Natural killer cell (primary cell): ENCODE measurements around the gene CARD19. TPM values are rescaled to one million over a fixed set of nuclear protein-coding genes. Genes with fewer than 3 reads are reported as not detected.

Experiments used
- ATAC-seq, 3 donors: fragments of 150-1000 bp in 2 of 3; fragments of 200-7000 bp in 1 of 3; cut with Tn5 transposase; 1 replicate in 1 of 3; 2 replicates in 2 of 3; pipeline ENCODE4 v1.10.0; 2021; ENCODE audit warnings: mild to moderate bottlenecking in 2 of 3, moderate library complexity in 2 of 3
- DNase-seq, 2 donors: peaks; one replicate each; pipeline versions ENCODE4 v3.0.0 to v3.0.0-alpha.2; 2013 to 2021; ENCODE audit warnings: mixed read lengths in 1 of 2
- H3K27ac ChIP-seq: one replicate; pipeline ENCODE4 v1.5.1; 2013; ENCODE audit warnings: mild to moderate bottlenecking, low read length
- H3K27me3 ChIP-seq: one replicate; pipeline ENCODE4 v1.6.1; 2013; ENCODE audit warnings: low read length; ENCODE audit not compliant: control insufficient read depth, insufficient read depth
- H3K36me3 ChIP-seq: one replicate; pipeline ENCODE4 v1.6.1; 2013; ENCODE audit warnings: low read length; ENCODE audit not compliant: control insufficient read depth, insufficient read depth
- H3K4me1 ChIP-seq: one replicate; pipeline ENCODE4 v1.6.1; 2013; ENCODE audit warnings: low read length; ENCODE audit not compliant: control insufficient read depth, insufficient read depth
- H3K4me3 ChIP-seq: one replicate; pipeline ENCODE4 v1.5.1; 2013; ENCODE audit warnings: low read length
- H3K9me3 ChIP-seq: one replicate; pipeline ENCODE4 v1.6.1; 2013; ENCODE audit warnings: low read length; ENCODE audit not compliant: control insufficient read depth, insufficient read depth
- H3K27ac Mint-ChIP-seq, 2 donors: one replicate each; pipeline ENCODE4 v1.8.0; 2022; ENCODE audit warnings: mild to moderate bottlenecking in 2 of 2, mixed read lengths in 2 of 2, moderate library complexity in 1 of 2
- H3K27me3 Mint-ChIP-seq, 2 donors: one replicate each; pipeline ENCODE4 v1.8.0; 2022; ENCODE audit warnings: low read depth in 2 of 2, mixed read lengths in 2 of 2
- H3K36me3 Mint-ChIP-seq: one replicate; pipeline ENCODE4 v1.8.0; 2022; ENCODE audit warnings: mixed read lengths
- H3K4me1 Mint-ChIP-seq, 2 donors: one replicate each; pipeline ENCODE4 v1.8.0; 2022; ENCODE audit warnings: mixed read lengths in 2 of 2
- H3K4me3 Mint-ChIP-seq: one replicate; pipeline ENCODE4 v1.8.0; 2022; ENCODE audit warnings: mild to moderate bottlenecking, moderate library complexity, mixed read lengths
- H3K9me3 Mint-ChIP-seq, 2 donors: one replicate each; pipeline ENCODE4 v1.8.0; 2022; ENCODE audit warnings: mixed read lengths in 2 of 2
- WGBS: methylation state at CpG from one replicate; pipeline ENCODE4 v1.1.7; 2013; ENCODE audit warnings: missing lambda C conversion rate; ENCODE audit not compliant: insufficient coverage; 5-methylcytosine and 5-hydroxymethylcytosine counted together
- intact Hi-C: fragments of 100-400 bp; cut with micrococcal nuclease; formaldehyde crosslinking; loops from one replicate; pipeline ENCODE4 v1.14.2; 2022
- total RNA-seq, 4 donors: library from RNA; stranded (reverse); fragments of 120-200 nt in 1 of 4; gene quantifications; one replicate each; pipeline versions ENCODE4 v1.2.3 to v1.2.4, GENCODE V29; 2013 to 2022
- TF ChIP-seq, protein P1 (sequence below): fragments of 200-600 bp; IDR thresholded peaks from one replicate; pipeline ENCODE4 v1.8.0; 2022; ENCODE audit warnings: antibody characterized with exemption

The CARD19 gene
- total RNA-seq, 3 donors from 2014 or later (not counting 1 experiment from before 2014, with no cell fraction given) = 30.7 to 49.1 (median 42.6) TPM

GRCh38 chr9:93053781-93054331 lies 42.2 kb upstream of the CARD19 start:
- ATAC-seq (no peak), DNase-seq (no peak)
- H3K4me3 Mint-ChIP-seq = no peak overlapping the region
- no peaks in the 10 kb centered on the region for H3K9me3 Mint-ChIP-seq
- no peak overlapping the region for H3K27ac Mint-ChIP-seq
- 93% methylated on average over 5 of the region's 5 CpGs for WGBS
- no peaks in the 10 kb centered on the region for H3K27me3 ChIP-seq
- intact Hi-C loops = no loop called here
- peaks cover 8 to 10% of the 10 kb centered on the region in 2 donors for H3K27me3 Mint-ChIP-seq
- H3K9me3 ChIP-seq = no peaks in the 10 kb centered on the region
- H3K36me3 Mint-ChIP-seq = no peaks in the 10 kb centered on the region
- TF ChIP-seq, protein P1, sequence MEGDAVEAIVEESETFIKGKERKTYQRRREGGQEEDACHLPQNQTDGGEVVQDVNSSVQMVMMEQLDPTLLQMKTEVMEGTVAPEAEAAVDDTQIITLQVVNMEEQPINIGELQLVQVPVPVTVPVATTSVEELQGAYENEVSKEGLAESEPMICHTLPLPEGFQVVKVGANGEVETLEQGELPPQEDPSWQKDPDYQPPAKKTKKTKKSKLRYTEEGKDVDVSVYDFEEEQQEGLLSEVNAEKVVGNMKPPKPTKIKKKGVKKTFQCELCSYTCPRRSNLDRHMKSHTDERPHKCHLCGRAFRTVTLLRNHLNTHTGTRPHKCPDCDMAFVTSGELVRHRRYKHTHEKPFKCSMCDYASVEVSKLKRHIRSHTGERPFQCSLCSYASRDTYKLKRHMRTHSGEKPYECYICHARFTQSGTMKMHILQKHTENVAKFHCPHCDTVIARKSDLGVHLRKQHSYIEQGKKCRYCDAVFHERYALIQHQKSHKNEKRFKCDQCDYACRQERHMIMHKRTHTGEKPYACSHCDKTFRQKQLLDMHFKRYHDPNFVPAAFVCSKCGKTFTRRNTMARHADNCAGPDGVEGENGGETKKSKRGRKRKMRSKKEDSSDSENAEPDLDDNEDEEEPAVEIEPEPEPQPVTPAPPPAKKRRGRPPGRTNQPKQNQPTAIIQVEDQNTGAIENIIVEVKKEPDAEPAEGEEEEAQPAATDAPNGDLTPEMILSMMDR = no peak
- H3K36me3 ChIP-seq = no peaks in the 10 kb centered on the region
- no peak overlapping the region for H3K4me3 ChIP-seq
- peaks cover 0 to 28% of the 10 kb centered on the region in 2 donors for H3K4me1 Mint-ChIP-seq
- no peak overlapping the region for H3K27ac ChIP-seq
- H3K4me1 ChIP-seq = peaks cover 24% of the 10 kb centered on the region

DNA sequence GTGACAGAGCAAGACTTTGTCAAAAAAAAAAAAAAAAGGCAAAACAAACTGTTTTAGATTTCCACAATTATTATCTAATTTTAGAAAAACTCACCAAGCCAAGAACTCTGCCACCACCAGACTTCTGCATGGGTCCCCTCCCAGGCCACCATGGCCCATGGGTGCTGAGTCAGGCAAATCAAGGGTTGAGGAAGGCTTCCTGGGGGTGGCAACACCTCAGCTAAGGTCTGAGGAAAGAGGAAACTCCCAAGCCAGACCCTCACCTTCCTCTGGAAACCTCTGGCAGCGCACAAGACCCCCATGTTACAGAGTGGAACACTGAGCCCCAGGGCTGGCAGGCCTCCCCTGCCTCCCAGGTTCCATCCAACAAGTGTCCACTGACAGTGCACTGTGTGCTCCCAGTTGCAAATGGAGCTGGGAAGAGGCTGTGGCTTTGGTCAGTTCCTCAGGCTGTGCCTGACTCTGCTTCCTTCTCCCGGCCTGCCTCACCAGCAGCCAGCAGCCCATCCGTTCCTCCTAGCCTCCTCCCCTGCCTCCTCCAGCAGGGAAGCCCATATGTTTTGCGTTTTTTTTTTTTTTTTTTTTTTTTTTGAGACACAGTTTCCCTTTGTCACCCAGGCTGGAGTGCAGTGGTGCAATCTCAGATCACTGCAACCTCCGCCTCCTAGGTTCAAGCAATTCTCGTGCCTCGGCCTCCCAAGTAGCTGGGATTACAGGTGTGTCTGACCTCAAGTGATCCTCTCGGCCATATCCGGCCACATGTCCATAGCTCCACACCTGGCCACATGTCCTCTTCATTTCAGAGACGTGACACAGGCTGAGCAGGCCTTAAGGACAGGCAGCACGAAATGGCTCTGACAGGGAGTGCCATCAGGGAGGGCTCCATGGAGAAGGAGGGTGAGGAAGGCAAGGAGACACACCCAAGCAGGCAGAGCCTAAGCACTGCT lies 41.0 kb upstream of the CARD19 start:
- Histone ChIP-seq H3K4me3 (no peak overlapping the region), H3K4me1 (peaks cover 34% of the 10 kb centered on the region), H3K36me3 (no peaks in the 10 kb centered on the region), H3K27ac (no peak overlapping the region), H3K9me3 (no peaks in the 10 kb centered on the region), H3K27me3 (no peaks in the 10 kb centered on the region)
- TF ChIP-seq, protein P1 = no peak
- DNase-seq = no peak
- Mint-ChIP-seq H3K4me3 (no peak overlapping the region), H3K4me1 (peaks cover 8 to 32% of the 10 kb centered on the region in 2 donors), H3K27ac (no peak overlapping the region), H3K36me3 (no peaks in the 10 kb centered on the region), H3K9me3 (no peaks in the 10 kb centered on the region), H3K27me3 (peaks cover 0 to 4% of the 10 kb centered on the region in 2 donors)
- 91% methylated on average over 11 of the region's 11 CpGs for WGBS
- intact Hi-C loops = no loop called here
- no peak for ATAC-seq

- no peaks in the 10 kb centered on the region for H3K9me3 Mint-ChIP-seq
- Histone ChIP-seq H3K4me1 (peaks cover 56% of the 10 kb centered on the region), H3K27me3 (peaks cover 2% of the 10 kb centered on the region), H3K27ac (peak overlapping the region; percentile 39), H3K36me3 (no peaks in the 10 kb centered on the region), H3K4me3 (no peak overlapping the region), H3K9me3 (no peaks in the 10 kb centered on the region)
- peak in 1 of 2 donors; percentile 49 for DNase-seq
- ATAC-seq = no peak
- no peaks in the 10 kb centered on the region for H3K36me3 Mint-ChIP-seq
- H3K4me3 Mint-ChIP-seq = peak overlapping the region; percentile 55
- peaks cover 26 to 54% of the 10 kb centered on the region in 2 donors for H3K4me1 Mint-ChIP-seq
- intact Hi-C loops = no loop called here
- WGBS = 80% methylated on average over 8 of the region's 8 CpGs
- peaks cover 19 to 22% of the 10 kb centered on the region in 2 donors for H3K27me3 Mint-ChIP-seq
- TF ChIP-seq, protein P1 = no peak
- no peak overlapping the region for H3K27ac Mint-ChIP-seq
These were observed 38.8 kb upstream of the CARD19 start for GRCh38 chr9:93057042-93057702.
